Esophagus squamous epithelium (tissue), 4 donors: ENCODE results near the gene RALGPS1.

Source experiments
- CTCF ChIP-seq, 6 experiments: fragments of 450-650 bp in 4 of 6; fragments of 200-600 bp in 2 of 6; sonication (generic) in 2 of 6; IDR thresholded peaks; one replicate each; pipeline ENCODE4 v1.5.1; 2016 to 2019; ENCODE audit warnings: antibody characterized with exemption in 6 of 6, mild to moderate bottlenecking in 4 of 6, moderate library complexity in 4 of 6
- POLR2A ChIP-seq, 4 donors: fragments of 450-650 bp; IDR thresholded peaks; one replicate each; pipeline ENCODE4 v1.6.1; 2017; ENCODE audit warnings: antibody characterized with exemption in 4 of 4, mild to moderate bottlenecking in 4 of 4, moderate library complexity in 3 of 4

- TF ChIP-seq CTCF (IDR thresholded peaks at IDR 0.05) (no peak), POLR2A (IDR thresholded peaks at IDR 0.05) (no peak)
Observed at GRCh38 chr9:127179633-127180441, 265.3 kb downstream of the RALGPS1 start.
